Karpas-422 (cell line): ENCODE measurements around the gene LDLR. TPM values are rescaled to one million over a fixed set of nuclear protein-coding genes. Genes with fewer than 3 reads are reported as not detected.

Source experiments
- DNase-seq: peaks from one replicate; pipeline ENCODE4 v3.0.0-alpha.2; 2015
- H2AFZ ChIP-seq: fragments of 200-600 bp; sonication (generic); 2 replicates; pipeline ENCODE4 v1.6.1; 2014; ENCODE audit warnings: antibody characterized with exemption, low read length, mixed read lengths
- H3K27ac ChIP-seq: fragments of 200-600 bp; sonication (generic); 2 replicates; pipeline ENCODE4 v1.5.1; 2014; ENCODE audit warnings: mild to moderate bottlenecking, low read length, moderate library complexity
- H3K27me3 ChIP-seq: fragments of 200-600 bp; sonication (generic); 2 replicates; pipeline ENCODE4 v1.6.1; 2014; ENCODE audit warnings: low read length, mixed read lengths
- H3K36me3 ChIP-seq: fragments of 200-600 bp; sonication (generic); 2 replicates; pipeline ENCODE4 v1.6.1; 2014; ENCODE audit warnings: low read length, mixed read lengths; ENCODE audit not compliant: insufficient read depth
- H3K4me1 ChIP-seq: fragments of 200-600 bp; sonication (generic); 2 replicates; pipeline ENCODE4 v1.6.1; 2014; ENCODE audit warnings: mild to moderate bottlenecking, low read length, mixed read lengths
- H3K4me2 ChIP-seq: fragments of 200-600 bp; sonication (generic); 2 replicates; pipeline ENCODE4 v1.6.1; 2014; ENCODE audit warnings: low read length, low read depth, mild to moderate bottlenecking; ENCODE audit not compliant: poor library complexity, severe bottlenecking
- H3K4me3 ChIP-seq: fragments of 200-600 bp; sonication (generic); 2 replicates; pipeline ENCODE4 v1.5.1; 2014; ENCODE audit warnings: mild to moderate bottlenecking, antibody characterized with exemption, low read length, mixed read lengths
- H3K79me2 ChIP-seq: fragments of 200-600 bp; sonication (generic); 2 replicates; pipeline ENCODE4 v1.6.1; 2014; ENCODE audit warnings: mild to moderate bottlenecking, low read length, mixed read lengths
- H3K9ac ChIP-seq: fragments of 200-600 bp; sonication (generic); 2 replicates; pipeline ENCODE4 v1.6.0; 2014; ENCODE audit warnings: low read length
- H3K9me2 ChIP-seq: fragments of 200-600 bp; sonication (generic), shearing (Covaris generic); replicated peaks from 2 replicates; pipeline ENCODE4 v1.6.0; 2014; ENCODE audit warnings: mild to moderate bottlenecking, low read length, moderate library complexity; ENCODE audit not compliant: insufficient read depth
- H3K9me3 ChIP-seq: fragments of 300-700, 200-600 bp; sonication (generic); 2 replicates; pipeline ENCODE4 v1.6.1; 2014; ENCODE audit warnings: low read length, mixed read lengths
- H4K20me1 ChIP-seq: fragments of 200-600 bp; sonication (generic); 2 replicates; pipeline ENCODE4 v1.6.1; 2014; ENCODE audit warnings: mild to moderate bottlenecking, antibody characterized with exemption, low read length, low read depth; ENCODE audit not compliant: insufficient read depth
- total RNA-seq: library from RNA; depleted of rRNA; stranded (reverse); fragments of >200 nt; shearing (Covaris generic); gene quantifications from 2 replicates; pipeline ENCODE4 v1.2.3, GENCODE V29; 2014; ENCODE audit warnings: low replicate concordance; rRNA removed

LDLR gene
- 49.8 and 99.9 TPM in 2 replicates for total RNA-seq

GRCh38 chr19:11089254-11090013 is at the start of gene LDLR:
Gene LDLR, plus strand, starts transcription at chr19:11089463. Its CDS starts 86 bp downstream, at chr19:11089549.
- peaks cover 29% of the 10 kb centered on the region for H3K36me3 ChIP-seq

GRCh38 chr19:11041194-11041593 is 48.1 kb upstream of the LDLR start:
- Histone ChIP-seq H2AFZ (no peak overlapping the region), H3K79me2 (peaks cover 27% of the 10 kb centered on the region), H3K4me1 (peaks cover 31% of the 10 kb centered on the region), H3K9me3 (no peaks in the 10 kb centered on the region), H3K27me3 (no peaks in the 10 kb centered on the region), H3K9ac (no peak overlapping the region), H4K20me1 (no peaks in the 10 kb centered on the region), H3K4me3 (no peak overlapping the region), H3K27ac (no peak overlapping the region), H3K36me3 (peaks cover 39% of the 10 kb centered on the region), H3K9me2 (no peaks in the 10 kb centered on the region), H3K4me2 (no peak overlapping the region)
- DNase-seq: no peak

More at GRCh38 chr19:11089254-11090013, at the start of gene LDLR:
- Histone ChIP-seq H3K9me3 (no peaks in the 10 kb centered on the region), H3K9me2 (no peaks in the 10 kb centered on the region), H3K27ac (peak within 1 kb of the TSS; percentile 92), H3K4me3 (peak within 1 kb of the TSS; percentile 85), H3K9ac (peak within 1 kb of the TSS; percentile 87), H3K4me1 (peaks cover 35% of the 10 kb centered on the region), H3K79me2 (peaks cover 48% of the 10 kb centered on the region), H3K4me2 (peak within 1 kb of the TSS; percentile 59), H2AFZ (0 out of 2 replicates have a peak within 1 kb of the TSS, but pooled peaks have one; percentile 19), H4K20me1 (peaks cover 36% of the 10 kb centered on the region), H3K27me3 (no peaks in the 10 kb centered on the region)
- peak; percentile 94 for DNase-seq

GRCh38 chr19:11041966-11042627 is 47.2 kb upstream of the LDLR start:
- H3K4me1 ChIP-seq: peaks cover 31% of the 10 kb centered on the region
- H2AFZ ChIP-seq: no peak overlapping the region
- no peaks in the 10 kb centered on the region for H3K27me3 ChIP-seq
- H3K27ac ChIP-seq: no peak overlapping the region
- no peak overlapping the region for H3K4me2 ChIP-seq
- H3K4me3 ChIP-seq: no peak overlapping the region
- no peaks in the 10 kb centered on the region for H3K9me2 ChIP-seq
- H3K36me3 ChIP-seq: peaks cover 33% of the 10 kb centered on the region
- no peaks in the 10 kb centered on the region for H4K20me1 ChIP-seq
- no peak overlapping the region for H3K9ac ChIP-seq
- DNase-seq: no peak
- H3K9me3 ChIP-seq: no peaks in the 10 kb centered on the region
- H3K79me2 ChIP-seq: peaks cover 18% of the 10 kb centered on the region

GRCh38 chr19:11044431-11044830 is 44.8 kb upstream of the LDLR start:
- H3K9me3 ChIP-seq: no peaks in the 10 kb centered on the region
- H3K4me1 ChIP-seq: peaks cover 48% of the 10 kb centered on the region
- peak overlapping the region; percentile 25; the same call in 1 of the 2 replicates for H3K27ac ChIP-seq
- no peaks in the 10 kb centered on the region for H3K27me3 ChIP-seq
- H3K36me3 ChIP-seq: peaks cover 20% of the 10 kb centered on the region
- no peaks in the 10 kb centered on the region for H4K20me1 ChIP-seq
- no peak overlapping the region for H3K4me2 ChIP-seq
- H3K79me2 ChIP-seq: no peaks in the 10 kb centered on the region
- H3K4me3 ChIP-seq: no peak overlapping the region
- no peak overlapping the region for H3K9ac ChIP-seq
- H3K9me2 ChIP-seq: no peaks in the 10 kb centered on the region
- no peak for DNase-seq
- H2AFZ ChIP-seq: no peak overlapping the region

- H3K79me2 ChIP-seq: peaks cover 4% of the 10 kb centered on the region
- H2AFZ ChIP-seq: no peak overlapping the region
- peak overlapping the region; percentile 99 for H3K27ac ChIP-seq
- no peaks in the 10 kb centered on the region for H3K9me2 ChIP-seq
- peaks cover 20% of the 10 kb centered on the region for H3K36me3 ChIP-seq
- H3K4me3 ChIP-seq: no peak overlapping the region
- H4K20me1 ChIP-seq: no peaks in the 10 kb centered on the region
- peaks cover 59% of the 10 kb centered on the region for H3K4me1 ChIP-seq
- DNase-seq: no peak
- peak overlapping the region; percentile 13; the same call in 1 of the 2 replicates for H3K9ac ChIP-seq
- no peaks in the 10 kb centered on the region for H3K9me3 ChIP-seq
- H3K27me3 ChIP-seq: no peaks in the 10 kb centered on the region
- peak overlapping the region; percentile 77 for H3K4me2 ChIP-seq
Measured at GRCh38 chr19:11045536-11045935, 43.7 kb upstream of the LDLR start.

GRCh38 chr19:11046605-11047354 is 42.5 kb upstream of the LDLR start:
- H3K27me3 ChIP-seq: no peaks in the 10 kb centered on the region
- peaks cover 11% of the 10 kb centered on the region for H3K79me2 ChIP-seq
- peaks cover 20% of the 10 kb centered on the region for H3K36me3 ChIP-seq
- H3K9me2 ChIP-seq: no peaks in the 10 kb centered on the region
- no peaks in the 10 kb centered on the region for H4K20me1 ChIP-seq
- H3K4me3 ChIP-seq: peak overlapping the region; percentile 49
- H2AFZ ChIP-seq: no peak overlapping the region
- DNase-seq: peak; percentile 92
- peak overlapping the region; percentile 99 for H3K27ac ChIP-seq
- peak overlapping the region; percentile 62 for H3K9ac ChIP-seq
- H3K9me3 ChIP-seq: no peaks in the 10 kb centered on the region
- peak overlapping the region; percentile 77 for H3K4me2 ChIP-seq
- H3K4me1 ChIP-seq: peaks cover 71% of the 10 kb centered on the region

- Histone ChIP-seq H3K9ac (peak overlapping the region; percentile 75), H3K9me2 (no peaks in the 10 kb centered on the region), H3K36me3 (peaks cover 20% of the 10 kb centered on the region), H3K27ac (peak overlapping the region; percentile 99), H3K9me3 (no peaks in the 10 kb centered on the region), H3K79me2 (peaks cover 11% of the 10 kb centered on the region), H4K20me1 (no peaks in the 10 kb centered on the region), H2AFZ (no peak overlapping the region), H3K4me2 (peak overlapping the region; percentile 79), H3K4me1 (peaks cover 82% of the 10 kb centered on the region), H3K27me3 (no peaks in the 10 kb centered on the region), H3K4me3 (no peak overlapping the region)
- peak; percentile 68 for DNase-seq
Measured at GRCh38 chr19:11047866-11048265, 41.4 kb upstream of the LDLR start.
